ENCODE measurements around the gene MRPL51.

The MRPL51 gene

DNA sequence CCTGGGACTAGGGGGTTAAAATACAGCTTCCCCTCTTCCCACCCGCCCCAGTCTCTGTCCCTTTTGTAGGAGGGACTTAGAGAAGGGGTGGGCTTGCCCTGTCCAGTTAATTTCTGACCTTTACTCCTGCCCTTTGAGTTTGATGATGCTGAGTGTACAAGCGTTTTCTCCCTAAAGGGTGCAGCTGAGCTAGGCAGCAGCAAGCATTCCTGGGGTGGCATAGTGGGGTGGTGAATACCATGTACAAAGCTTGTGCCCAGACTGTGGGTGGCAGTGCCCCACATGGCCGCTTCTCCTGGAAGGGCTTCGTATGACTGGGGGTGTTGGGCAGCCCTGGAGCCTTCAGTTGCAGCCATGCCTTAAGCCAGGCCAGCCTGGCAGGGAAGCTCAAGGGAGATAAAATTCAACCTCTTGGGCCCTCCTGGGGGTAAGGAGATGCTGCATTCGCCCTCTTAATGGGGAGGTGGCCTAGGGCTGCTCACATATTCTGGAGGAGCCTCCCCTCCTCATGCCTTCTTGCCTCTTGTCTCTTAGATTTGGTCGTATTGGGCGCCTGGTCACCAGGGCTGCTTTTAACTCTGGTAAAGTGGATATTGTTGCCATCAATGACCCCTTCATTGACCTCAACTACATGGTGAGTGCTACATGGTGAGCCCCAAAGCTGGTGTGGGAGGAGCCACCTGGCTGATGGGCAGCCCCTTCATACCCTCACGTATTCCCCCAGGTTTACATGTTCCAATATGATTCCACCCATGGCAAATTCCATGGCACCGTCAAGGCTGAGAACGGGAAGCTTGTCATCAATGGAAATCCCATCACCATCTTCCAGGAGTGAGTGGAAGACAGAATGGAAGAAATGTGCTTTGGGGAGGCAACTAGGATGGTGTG, 43.1 kb upstream of the MRPL51 start:
- in situ Hi-C loops (cut with HindIII; ENCODE audit: low pct_unique_long_range_greater_than_20kb, low sequenced_read_pairs) = no loop called here
- DNase-seq (ENCODE audit: low read depth in 1 of 2, low spot score in 1 of 2) = no peak
- TF ChIP-seq JUND (IDR thresholded peaks at IDR 0.05; ENCODE audit: low read depth) = no peak

DNA sequence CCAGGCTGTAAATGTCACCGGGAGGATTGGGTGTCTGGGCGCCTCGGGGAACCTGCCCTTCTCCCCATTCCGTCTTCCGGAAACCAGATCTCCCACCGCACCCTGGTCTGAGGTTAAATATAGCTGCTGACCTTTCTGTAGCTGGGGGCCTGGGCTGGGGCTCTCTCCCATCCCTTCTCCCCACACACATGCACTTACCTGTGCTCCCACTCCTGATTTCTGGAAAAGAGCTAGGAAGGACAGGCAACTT, 42.6 kb upstream of the MRPL51 start:
- in situ Hi-C loops (cut with HindIII; ENCODE audit: low pct_unique_long_range_greater_than_20kb, low sequenced_read_pairs) = no loop called here
- no peak for DNase-seq (ENCODE audit: low read depth in 1 of 2, low spot score in 1 of 2)
- TF ChIP-seq JUND (IDR thresholded peaks at IDR 0.05; ENCODE audit: low read depth) = no peak

DNA sequence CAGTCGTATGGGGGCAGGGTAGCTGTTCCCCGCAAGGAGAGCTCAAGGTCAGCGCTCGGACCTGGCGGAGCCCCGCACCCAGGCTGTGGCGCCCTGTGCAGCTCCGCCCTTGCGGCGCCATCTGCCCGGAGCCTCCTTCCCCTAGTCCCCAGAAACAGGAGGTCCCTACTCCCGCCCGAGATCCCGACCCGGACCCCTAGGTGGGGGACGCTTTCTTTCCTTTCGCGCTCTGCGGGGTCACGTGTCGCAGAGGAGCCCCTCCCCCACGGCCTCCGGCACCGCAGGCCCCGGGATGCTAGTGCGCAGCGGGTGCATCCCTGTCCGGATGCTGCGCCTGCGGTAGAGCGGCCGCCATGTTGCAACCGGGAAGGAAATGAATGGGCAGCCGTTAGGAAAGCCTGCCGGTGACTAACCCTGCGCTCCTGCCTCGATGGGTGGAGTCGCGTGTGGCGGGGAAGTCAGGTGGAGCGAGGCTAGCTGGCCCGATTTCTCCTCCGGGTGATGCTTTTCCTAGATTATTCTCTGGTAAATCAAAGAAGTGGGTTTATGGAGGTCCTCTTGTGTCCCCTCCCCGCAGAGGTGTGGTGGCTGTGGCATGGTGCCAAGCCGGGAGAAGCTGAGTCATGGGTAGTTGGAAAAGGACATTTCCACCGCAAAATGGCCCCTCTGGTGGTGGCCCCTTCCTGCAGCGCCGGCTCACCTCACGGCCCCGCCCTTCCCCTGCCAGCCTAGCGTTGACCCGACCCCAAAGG, 42.1 kb upstream of the MRPL51 start:
- in situ Hi-C loops (cut with HindIII; ENCODE audit: low pct_unique_long_range_greater_than_20kb, low sequenced_read_pairs) = no loop called here
- peak in 1 of 2 experiments; percentile 31 for DNase-seq (ENCODE audit: low read depth in 1 of 2, low spot score in 1 of 2)
- no peak for TF ChIP-seq JUND (IDR thresholded peaks at IDR 0.05; ENCODE audit: low read depth)

DNA sequence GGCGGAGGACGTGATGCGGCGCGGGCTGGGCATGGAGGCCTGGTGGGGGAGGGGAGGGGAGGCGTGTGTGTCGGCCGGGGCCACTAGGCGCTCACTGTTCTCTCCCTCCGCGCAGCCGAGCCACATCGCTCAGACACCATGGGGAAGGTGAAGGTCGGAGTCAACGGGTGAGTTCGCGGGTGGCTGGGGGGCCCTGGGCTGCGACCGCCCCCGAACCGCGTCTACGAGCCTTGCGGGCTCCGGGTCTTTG, 41.6 kb upstream of the MRPL51 start:
- in situ Hi-C loops (cut with HindIII; ENCODE audit: low pct_unique_long_range_greater_than_20kb, low sequenced_read_pairs) = no loop called here
- no peak for TF ChIP-seq JUND (IDR thresholded peaks at IDR 0.05; ENCODE audit: low read depth)
- DNase-seq (ENCODE audit: low read depth in 1 of 2, low spot score in 1 of 2) = no peak

DNA sequence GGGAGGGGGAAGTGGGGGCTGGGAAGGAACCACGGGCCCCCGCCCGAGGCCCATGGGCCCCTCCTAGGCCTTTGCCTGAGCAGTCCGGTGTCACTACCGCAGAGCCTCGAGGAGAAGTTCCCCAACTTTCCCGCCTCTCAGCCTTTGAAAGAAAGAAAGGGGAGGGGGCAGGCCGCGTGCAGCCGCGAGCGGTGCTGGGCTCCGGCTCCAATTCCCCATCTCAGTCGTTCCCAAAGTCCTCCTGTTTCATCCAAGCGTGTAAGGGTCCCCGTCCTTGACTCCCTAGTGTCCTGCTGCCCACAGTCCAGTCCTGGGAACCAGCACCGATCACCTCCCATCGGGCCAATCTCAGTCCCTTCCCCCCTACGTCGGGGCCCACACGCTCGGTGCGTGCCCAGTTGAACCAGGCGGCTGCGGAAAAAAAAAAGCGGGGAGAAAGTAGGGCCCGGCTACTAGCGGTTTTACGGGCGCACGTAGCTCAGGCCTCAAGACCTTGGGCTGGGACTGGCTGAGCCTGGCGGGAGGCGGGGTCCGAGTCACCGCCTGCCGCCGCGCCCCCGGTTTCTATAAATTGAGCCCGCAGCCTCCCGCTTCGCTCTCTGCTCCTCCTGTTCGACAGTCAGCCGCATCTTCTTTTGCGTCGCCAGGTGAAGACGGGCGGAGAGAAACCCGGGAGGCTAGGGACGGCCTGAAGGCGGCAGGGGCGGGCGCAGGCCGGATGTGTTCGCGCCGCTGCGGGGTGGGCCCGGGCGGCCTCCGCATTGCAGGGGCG, 41.0 kb upstream of the MRPL51 start, which contains the start of gene GAPDH:
GAPDH (plus strand) TSS at position 595 of the 772 bp plus-strand sequence. CDS start 316 bp downstream, outside the sequence.
- in situ Hi-C loops (cut with HindIII; ENCODE audit: low pct_unique_long_range_greater_than_20kb, low sequenced_read_pairs) = no loop called here
- peak; percentile 66 to 93 for DNase-seq (ENCODE audit: low read depth in 1 of 2, low spot score in 1 of 2)
- TF ChIP-seq JUND (IDR thresholded peaks at IDR 0.05; ENCODE audit: low read depth) = no peak

DNA sequence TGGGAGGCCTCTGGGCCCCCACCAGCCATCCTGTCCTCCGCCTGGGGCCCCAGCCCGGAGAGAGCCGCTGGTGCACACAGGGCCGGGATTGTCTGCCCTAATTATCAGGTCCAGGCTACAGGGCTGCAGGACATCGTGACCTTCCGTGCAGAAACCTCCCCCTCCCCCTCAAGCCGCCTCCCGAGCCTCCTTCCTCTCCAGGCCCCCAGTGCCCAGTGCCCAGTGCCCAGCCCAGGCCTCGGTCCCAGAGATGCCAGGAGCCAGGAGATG, 40.5 kb upstream of the MRPL51 start:
- no peak for DNase-seq (ENCODE audit: low read depth in 1 of 2, low spot score in 1 of 2)
- in situ Hi-C loops (cut with HindIII; ENCODE audit: low pct_unique_long_range_greater_than_20kb, low sequenced_read_pairs) = no loop called here
- TF ChIP-seq JUND (IDR thresholded peaks at IDR 0.05; ENCODE audit: low read depth) = no peak

DNA sequence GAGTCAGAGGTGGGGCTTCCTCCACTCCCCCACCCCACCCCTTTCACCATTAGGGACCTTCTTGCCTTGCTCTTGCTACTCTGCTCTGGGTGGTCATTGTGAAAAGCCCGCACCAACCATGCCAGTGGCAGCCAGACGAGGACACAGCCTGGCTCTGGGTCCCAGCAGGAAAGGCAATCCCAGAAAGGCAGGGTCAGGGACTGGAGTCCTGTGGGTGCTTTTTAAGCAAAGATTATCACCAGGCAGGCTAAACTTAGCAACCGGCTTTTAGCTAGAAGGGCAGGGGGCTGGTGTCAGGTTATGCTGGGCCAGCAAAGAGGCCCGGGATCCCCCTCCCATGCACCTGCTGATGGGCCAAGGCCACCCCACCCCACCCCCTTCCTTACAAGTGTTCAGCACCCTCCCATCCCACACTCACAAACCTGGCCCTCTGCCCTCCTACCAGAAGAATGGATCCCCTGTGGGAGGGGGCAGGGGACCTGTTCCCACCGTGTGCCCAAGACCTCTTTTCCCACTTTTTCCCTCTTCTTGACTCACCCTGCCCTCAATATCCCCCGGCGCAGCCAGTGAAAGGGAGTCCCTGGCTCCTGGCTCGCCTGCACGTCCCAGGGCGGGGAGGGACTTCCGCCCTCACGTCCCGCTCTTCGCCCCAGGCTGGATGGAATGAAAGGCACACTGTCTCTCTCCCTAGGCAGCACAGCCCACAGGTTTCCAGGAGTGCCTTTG, 40.0 kb upstream of the MRPL51 start:
- TF ChIP-seq JUND (IDR thresholded peaks at IDR 0.05; ENCODE audit: low read depth) = no peak
- in situ Hi-C loops (cut with HindIII; ENCODE audit: low pct_unique_long_range_greater_than_20kb, low sequenced_read_pairs) = no loop called here
- DNase-seq (ENCODE audit: low read depth in 1 of 2, low spot score in 1 of 2) = peak in 1 of 2 experiments; percentile 75

DNA sequence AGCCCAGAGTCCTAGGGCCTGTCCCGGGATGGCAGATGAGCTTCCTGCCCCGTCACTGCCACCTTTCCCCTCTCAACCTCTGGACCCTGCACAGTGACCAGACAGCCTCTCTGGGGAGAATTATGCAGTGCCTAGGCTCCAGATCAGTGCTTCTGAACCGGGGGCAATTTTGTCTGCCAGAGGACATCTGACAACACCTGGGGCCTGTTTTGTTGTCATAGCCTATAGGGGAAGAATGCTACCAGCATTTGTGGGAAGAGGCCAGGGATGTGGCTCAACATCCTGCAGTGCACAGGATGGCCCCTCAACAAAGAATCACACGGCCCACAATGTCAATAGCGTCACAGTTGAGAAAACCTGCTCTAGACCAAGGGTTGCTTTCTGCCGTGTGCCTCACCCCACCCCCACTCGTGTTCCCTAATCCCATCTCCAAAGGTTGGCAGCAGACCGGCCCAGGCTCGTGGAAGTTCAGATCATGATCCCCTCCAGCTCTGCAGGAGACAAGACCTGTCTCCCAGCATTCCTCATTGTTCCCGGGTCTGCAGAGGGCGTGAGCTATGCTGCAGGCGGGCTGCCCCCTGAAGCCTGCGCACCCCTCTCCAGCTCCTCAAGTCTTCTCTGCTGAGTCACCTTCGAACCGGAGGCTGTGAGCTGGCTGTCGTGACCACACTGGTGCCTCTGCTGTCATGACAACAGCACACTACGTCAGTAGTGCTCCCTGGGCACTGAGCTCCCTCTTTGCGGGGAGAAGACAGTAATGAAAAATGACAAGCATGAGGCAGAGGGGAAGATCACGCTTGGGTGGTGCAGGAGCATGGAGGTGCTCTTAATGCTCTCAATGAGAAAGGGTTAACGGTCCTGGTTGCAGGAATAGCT, 39.2 kb upstream of the MRPL51 start:
- in situ Hi-C loops (cut with HindIII; ENCODE audit: low pct_unique_long_range_greater_than_20kb, low sequenced_read_pairs) = no loop called here
- no peak for TF ChIP-seq JUND (IDR thresholded peaks at IDR 0.05; ENCODE audit: low read depth)
- DNase-seq (ENCODE audit: low read depth in 1 of 2, low spot score in 1 of 2) = peak in 1 of 2 experiments; percentile 51

DNA sequence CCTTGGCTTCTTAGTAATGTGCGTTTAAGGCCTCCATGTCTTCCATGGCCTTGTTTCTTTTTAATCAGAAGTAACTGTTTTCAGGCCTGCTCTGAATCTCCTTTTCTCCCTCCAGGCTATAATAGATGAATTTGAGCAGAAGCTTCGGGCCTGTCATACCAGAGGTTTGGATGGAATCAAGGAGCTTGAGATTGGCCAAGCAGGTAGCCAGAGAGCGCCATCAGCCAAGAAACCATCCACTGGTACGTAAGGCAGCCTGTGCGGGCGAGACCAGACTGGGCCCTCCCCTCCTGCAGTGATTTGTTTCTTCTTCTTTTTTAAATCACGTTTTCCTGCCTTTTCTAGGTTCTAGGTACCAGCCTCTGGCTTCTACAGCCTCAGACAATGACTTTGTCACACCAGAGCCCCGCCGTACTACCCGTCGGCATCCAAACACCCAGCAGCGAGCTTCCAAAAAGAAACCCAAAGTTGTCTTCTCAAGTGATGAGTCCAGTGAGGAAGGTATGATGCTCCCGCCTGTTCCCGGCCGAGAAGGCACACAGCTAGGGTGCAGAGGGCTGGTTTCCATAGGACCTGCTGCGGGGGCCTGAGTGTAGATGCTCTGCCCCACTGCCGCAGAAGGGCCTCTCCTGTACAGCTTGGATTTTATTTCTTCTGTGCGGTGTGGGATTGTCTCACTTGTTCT, 37.7 kb upstream of the MRPL51 start:
- no peak for TF ChIP-seq JUND (IDR thresholded peaks at IDR 0.05; ENCODE audit: low read depth)
- no peak for DNase-seq (ENCODE audit: low read depth in 1 of 2, low spot score in 1 of 2)
- in situ Hi-C loops (cut with HindIII; ENCODE audit: low pct_unique_long_range_greater_than_20kb, low sequenced_read_pairs) = no loop called here

DNA sequence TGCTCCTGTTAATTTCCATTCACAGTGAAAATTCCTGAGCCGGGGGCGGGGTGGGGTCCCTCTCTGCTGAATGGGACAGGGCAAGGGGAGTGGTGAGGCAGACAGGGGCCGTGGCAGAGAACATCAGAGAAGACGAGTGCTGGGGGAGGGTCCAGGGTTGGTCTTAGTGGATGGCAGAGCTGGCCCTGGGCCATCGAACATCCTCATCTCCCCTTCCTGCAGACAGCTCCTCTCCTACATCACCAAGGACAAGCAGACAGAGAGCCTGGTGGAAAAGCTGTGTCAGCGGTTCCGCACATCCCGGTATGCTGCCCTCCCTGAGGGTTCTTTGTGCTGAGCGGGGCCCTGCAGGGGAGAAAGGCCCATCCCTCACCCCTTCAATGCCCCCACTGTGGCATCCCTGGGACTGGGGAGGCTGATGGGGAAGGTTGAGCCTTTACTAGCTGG, 36.3 kb upstream of the MRPL51 start:
- in situ Hi-C loops (cut with HindIII; ENCODE audit: low pct_unique_long_range_greater_than_20kb, low sequenced_read_pairs) = no loop called here
- TF ChIP-seq JUND (IDR thresholded peaks at IDR 0.05; ENCODE audit: low read depth) = no peak
- no peak for DNase-seq (ENCODE audit: low read depth in 1 of 2, low spot score in 1 of 2)

DNA sequence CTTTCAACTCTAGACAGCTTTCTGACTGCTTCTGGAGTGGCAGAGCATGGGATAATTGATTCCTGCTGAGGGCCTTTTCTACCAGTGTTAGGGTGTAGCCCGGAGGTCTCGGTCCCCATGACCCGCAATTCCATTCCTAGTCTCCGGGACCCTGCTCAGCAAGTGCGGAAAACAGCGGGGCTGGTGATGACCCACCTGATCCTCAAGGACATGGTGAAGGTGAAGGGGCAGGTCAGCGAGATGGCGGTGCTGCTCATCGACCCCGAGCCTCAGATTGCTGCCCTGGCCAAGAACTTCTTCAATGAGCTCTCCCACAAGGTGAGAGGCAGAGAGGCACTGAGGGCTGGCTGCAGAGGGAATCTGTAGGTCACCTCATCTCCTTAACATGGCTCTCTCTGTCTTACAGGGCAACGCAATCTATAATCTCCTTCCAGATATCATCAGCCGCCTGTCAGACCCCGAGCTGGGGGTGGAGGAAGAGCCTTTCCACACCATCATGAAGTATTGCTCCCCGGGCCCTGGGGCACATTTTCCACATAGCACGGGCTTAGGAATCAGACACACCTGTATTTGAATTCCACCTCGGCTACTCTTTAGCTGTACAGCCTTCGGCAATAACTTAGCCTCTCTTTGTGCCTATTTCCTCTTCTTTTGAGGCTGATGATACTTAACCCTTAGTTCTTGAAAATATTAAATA, 35.6 kb upstream of the MRPL51 start:
- TF ChIP-seq JUND (IDR thresholded peaks at IDR 0.05; ENCODE audit: low read depth) = no peak
- in situ Hi-C loops (cut with HindIII; ENCODE audit: low pct_unique_long_range_greater_than_20kb, low sequenced_read_pairs) = no loop called here
- DNase-seq (ENCODE audit: low read depth in 1 of 2, low spot score in 1 of 2) = peak in 1 of 2 experiments; percentile 74

All from T47D (cell line).